ENCODE results near the gene LRRC31.

The LRRC31 gene

DNA sequence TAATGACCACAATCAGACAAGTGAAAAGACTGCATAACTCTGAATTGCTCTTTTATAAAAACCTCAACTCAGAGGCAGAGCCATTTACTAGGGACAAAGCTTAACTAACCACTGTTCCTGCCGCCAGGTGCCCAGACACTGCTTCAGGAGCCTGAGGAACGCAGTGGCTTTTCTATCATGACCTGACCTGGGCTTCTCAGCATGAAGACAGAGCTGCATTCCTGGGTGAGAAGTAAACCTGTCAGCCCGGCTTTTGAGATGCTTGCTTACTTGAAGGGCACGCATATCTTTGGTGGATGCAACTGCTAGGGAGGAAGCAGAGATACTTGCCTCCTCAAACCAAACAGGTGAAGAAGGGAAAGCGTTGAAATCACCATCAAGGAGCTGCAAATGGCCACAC is 7.9 kb downstream of the LRRC31 start:
- no peak for DNase-seq

GRCh38 chr3:169857811-169858210 is 11.9 kb downstream of the LRRC31 start:
- DNase-seq: no peak

GRCh38 chr3:169855514-169855913 is 14.2 kb downstream of the LRRC31 start:
- DNase-seq: no peak

- DNase-seq: no peak
Measured at GRCh38 chr3:169850618-169851017, 19.1 kb downstream of the LRRC31 start.

DNA sequence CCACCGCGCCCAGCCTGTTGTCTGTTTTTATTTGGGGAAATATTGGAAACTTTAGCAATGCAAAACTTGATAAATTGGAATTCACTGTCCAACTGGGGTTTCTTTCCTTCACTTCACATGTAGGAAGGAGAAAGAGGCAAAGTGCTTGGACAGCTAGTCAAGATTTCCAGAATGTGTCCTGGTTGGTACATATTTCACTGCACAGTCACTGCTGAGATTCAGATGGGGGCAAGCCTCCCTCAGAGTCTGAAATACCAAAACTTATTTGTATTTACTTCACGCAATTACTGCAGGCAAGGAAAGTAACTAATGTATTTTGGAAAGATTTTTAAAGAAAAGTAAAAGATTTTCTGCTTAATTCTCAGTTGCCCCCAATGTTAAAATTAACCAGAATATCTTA is 21.0 kb downstream of the LRRC31 start:
- no peak for DNase-seq

DNA sequence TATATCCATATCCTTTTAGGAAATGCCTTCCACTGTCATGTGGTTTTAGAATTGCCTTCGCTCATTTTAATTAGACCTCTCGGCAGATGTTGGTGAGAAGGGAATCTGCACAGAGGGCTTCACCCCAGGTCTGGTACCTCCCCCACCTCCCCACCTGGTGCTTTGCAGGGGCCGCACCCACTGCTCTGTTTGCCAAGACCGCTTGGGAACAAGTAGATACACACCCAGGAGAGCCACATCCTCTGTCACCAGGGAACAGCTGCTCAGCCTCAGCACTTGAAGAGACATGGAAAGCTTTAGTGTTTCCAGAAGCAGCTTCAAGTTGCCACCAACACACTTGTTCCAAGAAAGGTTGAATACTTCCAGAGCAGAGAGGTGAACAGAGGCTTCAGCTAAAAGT is 21.8 kb downstream of the LRRC31 start:
- DNase-seq: peak; percentile 88

- no peak for DNase-seq
Measured at GRCh38 chr3:169846458-169847193, 23.1 kb downstream of the LRRC31 start.

GRCh38 chr3:169842960-169843359 is 26.8 kb downstream of the LRRC31 start:
- no peak for DNase-seq

- DNase-seq: no peak
Measured at GRCh38 chr3:169841171-169841570, 28.6 kb downstream of the LRRC31 start.

DNA sequence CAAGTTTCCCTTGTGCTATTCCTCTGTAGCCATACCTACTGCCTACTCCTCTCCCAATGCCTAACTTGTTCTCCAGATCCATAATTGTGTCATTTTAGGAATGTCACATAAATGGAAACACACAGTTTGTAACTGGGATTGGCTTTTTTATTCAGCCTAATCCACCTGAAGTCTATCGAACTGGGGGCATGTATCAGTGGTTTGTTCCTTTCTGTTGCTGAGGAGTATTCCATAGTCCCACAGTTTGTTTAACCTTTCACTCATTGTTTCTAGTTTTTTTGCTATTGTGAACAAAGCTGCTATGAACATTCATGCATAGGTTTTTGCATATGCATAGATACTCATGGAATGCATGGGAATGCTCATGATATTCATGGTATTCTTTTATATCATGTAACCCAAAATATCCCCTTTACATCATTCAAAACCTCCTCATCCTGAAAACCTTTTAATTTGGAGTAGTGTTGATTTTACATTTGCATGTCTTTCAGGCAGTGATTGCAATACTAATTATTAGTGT is 31.2 kb downstream of the LRRC31 start:
- no peak for DNase-seq

DNA sequence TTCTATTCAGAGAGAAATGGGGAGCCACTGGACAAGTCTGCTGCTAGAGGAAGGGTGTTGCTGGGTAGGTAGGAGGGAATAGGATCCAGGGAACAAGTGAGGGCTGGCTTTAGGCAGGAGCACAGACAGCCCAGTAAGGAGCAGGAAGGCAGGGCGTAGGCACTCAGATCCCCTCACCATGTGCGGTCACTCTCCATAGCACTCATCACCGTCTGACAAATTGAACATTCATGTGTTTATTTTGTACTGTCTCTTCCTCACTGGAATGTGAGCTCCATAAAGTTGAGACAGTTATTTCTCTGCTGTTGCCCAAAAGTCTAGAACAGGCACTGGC is 32.8 kb downstream of the LRRC31 start:
- DNase-seq: no peak

DNA sequence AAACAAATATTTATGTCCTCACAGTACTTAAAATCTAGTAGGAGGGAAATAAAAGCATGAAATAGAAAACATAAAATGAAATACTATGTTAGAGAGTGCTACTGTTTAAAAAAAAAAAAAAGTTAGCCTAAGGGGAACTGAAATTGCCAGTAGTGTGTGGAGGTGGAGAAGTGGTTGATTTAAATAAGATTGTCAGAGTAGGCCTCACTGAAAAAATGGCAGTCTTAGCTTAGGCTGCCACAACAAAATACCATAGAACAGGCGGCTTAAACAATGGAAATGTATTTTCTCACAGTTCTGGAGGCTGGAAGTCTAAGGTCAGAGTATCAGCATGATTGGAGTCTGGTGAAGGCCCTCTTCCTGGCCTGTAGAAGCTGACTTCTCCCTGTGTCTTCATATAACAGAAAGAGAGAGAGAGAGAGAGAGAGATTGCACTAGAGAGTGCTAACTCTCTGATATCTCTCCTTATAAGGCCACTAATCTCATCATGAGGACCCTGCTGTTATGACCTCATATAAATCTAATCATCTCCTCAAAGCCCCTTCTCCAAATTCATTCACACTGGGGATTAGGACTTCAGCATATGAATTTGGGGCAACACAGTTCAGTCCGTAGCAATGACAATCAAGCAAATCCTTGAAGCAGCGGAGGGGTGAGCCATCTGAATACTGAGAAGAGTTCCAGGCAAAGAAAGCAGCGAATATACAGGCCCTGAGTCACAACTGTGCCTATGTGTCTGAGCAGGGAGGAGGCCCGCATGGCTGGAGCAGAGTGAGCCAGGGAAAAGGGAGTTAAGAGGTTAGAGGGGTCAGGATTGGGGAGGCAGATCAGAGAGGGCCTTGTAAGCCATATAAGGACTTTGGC is 33.4 kb downstream of the LRRC31 start:
- DNase-seq: no peak

DNA sequence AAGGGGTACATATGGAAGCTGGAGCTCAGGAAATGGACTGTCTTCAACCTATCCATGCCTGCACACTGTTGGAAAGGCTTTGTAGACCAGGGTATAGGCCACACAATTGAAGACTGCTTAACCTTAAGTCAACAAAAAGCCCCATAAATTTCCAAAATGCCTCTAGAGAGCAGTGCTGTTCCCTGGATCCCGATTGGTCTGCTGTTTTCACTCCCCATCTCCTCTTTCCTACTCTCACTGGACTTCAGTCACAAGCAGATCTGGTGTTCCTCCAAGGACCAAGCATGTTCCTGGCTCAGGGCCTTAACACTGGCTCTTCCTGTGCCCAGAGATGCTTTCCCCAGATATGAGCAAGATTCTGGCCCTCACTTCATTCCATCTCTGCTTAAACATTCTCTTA is 34.2 kb downstream of the LRRC31 start:
- DNase-seq: no peak

DNA sequence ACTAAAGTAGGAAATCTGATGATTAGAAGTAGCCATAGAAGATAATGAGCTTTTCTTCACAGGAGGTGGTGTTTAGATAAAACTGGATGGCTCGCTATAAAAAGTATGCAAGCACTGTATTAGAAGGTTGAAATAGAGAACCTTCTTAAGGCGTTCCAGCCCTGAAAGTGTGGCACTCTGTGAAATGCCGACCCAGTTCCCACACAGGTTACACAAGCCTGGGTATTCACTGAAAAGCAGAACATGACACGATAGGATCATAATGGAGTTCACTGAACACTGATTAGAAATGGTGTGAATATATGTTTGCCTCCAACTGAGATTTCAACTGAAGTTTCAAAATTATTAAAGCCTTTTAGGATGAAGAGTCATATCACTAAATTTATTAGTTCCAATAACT is 42.0 kb downstream of the LRRC31 start:
- no peak for DNase-seq

- no peak for DNase-seq
Measured at GRCh38 chr3:169825316-169825715, 44.4 kb downstream of the LRRC31 start.

DNA sequence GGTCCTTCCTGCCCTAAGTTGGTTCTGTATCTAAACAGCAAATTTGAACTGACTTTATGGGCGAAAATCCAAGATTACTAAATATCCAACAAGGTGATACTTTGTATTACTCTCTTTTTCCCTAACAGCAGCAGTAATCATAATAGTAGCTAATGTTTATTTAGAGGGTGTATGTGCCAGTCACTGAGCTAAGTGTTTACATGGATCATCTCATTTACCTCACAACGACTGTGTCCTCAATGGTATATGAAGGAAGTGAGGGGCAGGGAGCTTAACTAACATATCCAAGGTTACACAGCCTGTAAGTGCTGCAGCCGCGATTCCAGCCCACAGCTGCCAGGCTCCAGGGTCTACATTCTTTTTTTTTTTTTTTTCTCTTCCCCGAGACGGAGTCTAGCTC is 46.8 kb downstream of the LRRC31 start:
- DNase-seq: peak; percentile 76

- DNase-seq: peak; percentile 83
Measured at GRCh38 chr3:169822540-169822939, 47.2 kb downstream of the LRRC31 start.

DNA sequence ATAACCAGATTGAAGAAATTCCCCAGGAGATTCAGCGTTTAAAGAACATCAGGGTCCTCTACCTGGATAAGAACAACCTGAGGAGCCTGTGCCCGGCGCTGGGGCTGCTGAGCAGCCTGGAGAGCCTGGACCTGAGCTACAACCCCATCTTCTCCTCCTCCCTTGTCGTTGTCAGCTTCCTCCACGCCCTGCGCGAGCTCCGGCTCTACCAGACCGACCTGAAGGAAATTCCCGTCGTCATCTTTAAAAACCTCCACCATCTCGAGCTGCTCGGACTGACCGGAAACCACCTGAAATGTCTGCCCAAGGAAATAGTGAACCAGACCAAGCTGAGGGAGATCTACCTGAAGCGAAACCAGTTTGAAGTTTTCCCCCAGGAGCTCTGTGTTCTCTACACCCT is 47.6 kb downstream of the LRRC31 start:
- DNase-seq: peak; percentile 31

- no peak for DNase-seq
Measured at GRCh38 chr3:169818316-169818715, 51.4 kb downstream of the LRRC31 start.

- no peak for DNase-seq
Measured at GRCh38 chr3:169815590-169816150, 54.1 kb downstream of the LRRC31 start.

- peak; percentile 67 for DNase-seq
Measured at GRCh38 chr3:169813757-169814517, 55.8 kb downstream of the LRRC31 start.

- no peak for DNase-seq
Measured at GRCh38 chr3:169813278-169813677, 56.5 kb downstream of the LRRC31 start.
